ENCODE measurements around the gene GALNT9.

The GALNT9 gene

DNA sequence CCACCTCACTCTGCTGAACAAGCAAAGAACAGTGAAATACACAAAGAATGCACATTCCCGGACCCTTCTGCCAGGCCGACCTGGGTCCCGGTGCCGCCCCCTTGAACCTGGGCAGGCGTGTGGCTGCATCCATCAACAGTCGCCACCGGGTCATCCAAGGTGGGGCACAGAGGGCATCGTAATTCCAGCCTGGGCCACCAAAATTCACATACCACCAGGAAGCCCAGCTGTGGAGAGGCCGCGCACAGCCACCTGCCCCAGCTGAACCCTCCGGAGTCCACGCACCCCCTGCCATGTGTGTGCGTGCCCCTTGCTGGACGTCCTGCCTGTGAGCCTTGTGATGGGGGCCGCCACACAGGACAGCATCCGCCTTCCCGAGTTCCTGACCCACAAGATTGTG, 99.5 kb downstream of the GALNT9 start:
- Histone ChIP-seq H3K4me1 (ENCODE audit: control insufficient read depth in 1 of 2, insufficient read depth in 2 of 2, low read length in 2 of 2) (no peaks in the 10 kb centered on the region), H3K9ac (ENCODE audit: low read depth in 1 of 2, low read length in 2 of 2) (no peak overlapping the region), H3K27ac (ENCODE audit: low read depth, low read length) (no peak overlapping the region), H3K36me3 (ENCODE audit: control insufficient read depth in 1 of 2, insufficient read depth in 2 of 2, low read length in 2 of 2) (no peaks in the 10 kb centered on the region), H3K9me3 (ENCODE audit: control insufficient read depth in 1 of 2, low read length in 2 of 2) (peaks cover 0 to 4% of the 10 kb centered on the region in 2 donors), H3K27me3 (ENCODE audit: control insufficient read depth in 1 of 2, insufficient read depth in 2 of 2, low read length in 2 of 2) (peaks cover 4 to 10% of the 10 kb centered on the region in 2 donors), H3K4me3 (ENCODE audit: low read depth in 1 of 2, low read length in 2 of 2) (no peak overlapping the region)

DNA sequence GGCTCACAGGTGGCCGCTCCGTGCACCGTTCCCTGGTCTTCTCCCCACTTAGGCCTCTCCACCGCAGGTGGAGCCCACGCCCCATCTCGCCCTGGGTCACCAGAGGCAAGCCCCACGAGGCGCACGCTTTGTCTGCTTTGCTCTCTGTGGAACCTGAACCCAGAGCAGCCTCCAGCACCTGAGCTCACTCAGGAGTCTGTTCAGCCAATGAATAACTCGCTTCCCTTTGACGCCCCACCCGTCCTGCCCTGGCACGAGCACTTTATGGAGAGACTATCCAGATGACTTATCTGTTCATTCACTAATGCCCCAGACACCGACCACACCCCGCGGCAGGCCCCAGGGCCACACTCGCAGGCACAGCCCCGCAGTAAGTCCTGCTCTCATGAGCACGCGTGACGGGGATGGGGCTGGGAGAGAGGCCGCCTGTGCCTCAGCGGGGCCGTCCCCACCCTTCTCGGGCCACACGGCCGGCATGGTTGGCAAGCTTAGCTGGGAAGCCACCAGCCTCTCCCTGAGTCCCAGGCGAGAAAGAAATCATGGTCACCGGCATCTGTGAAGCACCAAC, 100.1 kb downstream of the GALNT9 start:
- Histone ChIP-seq H3K36me3 (ENCODE audit: control insufficient read depth in 1 of 2, insufficient read depth in 2 of 2, low read length in 2 of 2) (no peaks in the 10 kb centered on the region), H3K9ac (ENCODE audit: low read depth in 1 of 2, low read length in 2 of 2) (no peak overlapping the region), H3K27ac (ENCODE audit: low read depth, low read length) (no peak overlapping the region), H3K9me3 (ENCODE audit: control insufficient read depth in 1 of 2, low read length in 2 of 2) (peaks cover 0 to 4% of the 10 kb centered on the region in 2 donors), H3K27me3 (ENCODE audit: control insufficient read depth in 1 of 2, insufficient read depth in 2 of 2, low read length in 2 of 2) (peaks cover 4 to 10% of the 10 kb centered on the region in 2 donors), H3K4me1 (ENCODE audit: control insufficient read depth in 1 of 2, insufficient read depth in 2 of 2, low read length in 2 of 2) (no peaks in the 10 kb centered on the region), H3K4me3 (ENCODE audit: low read depth in 1 of 2, low read length in 2 of 2) (no peak overlapping the region)

DNA sequence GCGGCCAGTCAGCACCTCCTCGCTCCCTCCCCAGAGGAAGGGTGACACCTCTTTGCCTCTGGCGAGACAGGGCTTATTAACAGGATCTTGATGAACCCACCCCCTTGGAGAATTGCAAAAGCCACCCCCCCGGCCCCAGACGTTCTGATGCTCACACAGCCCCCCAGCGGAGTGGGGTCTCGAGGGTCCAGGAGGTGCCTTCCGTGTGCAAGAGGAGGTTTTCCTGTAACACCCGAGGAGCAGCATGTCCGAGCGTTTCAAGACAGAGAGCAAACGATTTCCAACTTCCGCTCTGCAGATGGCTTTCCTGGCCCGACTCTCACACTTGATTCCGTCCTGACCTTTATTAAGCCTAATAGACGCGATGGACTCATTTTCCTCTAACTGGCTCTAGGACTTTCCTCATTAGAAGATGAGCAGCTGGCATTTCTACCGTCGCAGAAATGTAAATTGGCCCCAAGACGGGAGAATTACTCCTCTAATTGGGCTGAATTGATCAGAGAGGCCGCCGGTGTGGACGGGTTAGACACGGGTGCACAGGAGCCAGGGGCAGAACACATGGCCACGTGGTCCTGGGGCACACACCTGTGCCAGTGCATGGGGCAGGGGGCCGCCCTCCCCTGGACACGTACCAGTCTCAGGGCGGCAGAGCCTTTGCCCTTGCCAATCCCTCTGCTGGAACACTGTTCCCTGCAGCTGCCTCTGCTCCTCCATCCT, 100.8 kb downstream of the GALNT9 start:
- H3K4me3 ChIP-seq (ENCODE audit: low read depth in 1 of 2, low read length in 2 of 2): no peak overlapping the region
- H3K36me3 ChIP-seq (ENCODE audit: control insufficient read depth in 1 of 2, insufficient read depth in 2 of 2, low read length in 2 of 2): no peaks in the 10 kb centered on the region
- peaks cover 4 to 10% of the 10 kb centered on the region in 2 donors for H3K27me3 ChIP-seq (ENCODE audit: control insufficient read depth in 1 of 2, insufficient read depth in 2 of 2, low read length in 2 of 2)
- H3K9ac ChIP-seq (ENCODE audit: low read depth in 1 of 2, low read length in 2 of 2): no peak overlapping the region
- no peaks in the 10 kb centered on the region for H3K4me1 ChIP-seq (ENCODE audit: control insufficient read depth in 1 of 2, insufficient read depth in 2 of 2, low read length in 2 of 2)
- no peak overlapping the region for H3K27ac ChIP-seq (ENCODE audit: low read depth, low read length)
- peaks cover 0 to 4% of the 10 kb centered on the region in 2 donors for H3K9me3 ChIP-seq (ENCODE audit: control insufficient read depth in 1 of 2, low read length in 2 of 2)

DNA sequence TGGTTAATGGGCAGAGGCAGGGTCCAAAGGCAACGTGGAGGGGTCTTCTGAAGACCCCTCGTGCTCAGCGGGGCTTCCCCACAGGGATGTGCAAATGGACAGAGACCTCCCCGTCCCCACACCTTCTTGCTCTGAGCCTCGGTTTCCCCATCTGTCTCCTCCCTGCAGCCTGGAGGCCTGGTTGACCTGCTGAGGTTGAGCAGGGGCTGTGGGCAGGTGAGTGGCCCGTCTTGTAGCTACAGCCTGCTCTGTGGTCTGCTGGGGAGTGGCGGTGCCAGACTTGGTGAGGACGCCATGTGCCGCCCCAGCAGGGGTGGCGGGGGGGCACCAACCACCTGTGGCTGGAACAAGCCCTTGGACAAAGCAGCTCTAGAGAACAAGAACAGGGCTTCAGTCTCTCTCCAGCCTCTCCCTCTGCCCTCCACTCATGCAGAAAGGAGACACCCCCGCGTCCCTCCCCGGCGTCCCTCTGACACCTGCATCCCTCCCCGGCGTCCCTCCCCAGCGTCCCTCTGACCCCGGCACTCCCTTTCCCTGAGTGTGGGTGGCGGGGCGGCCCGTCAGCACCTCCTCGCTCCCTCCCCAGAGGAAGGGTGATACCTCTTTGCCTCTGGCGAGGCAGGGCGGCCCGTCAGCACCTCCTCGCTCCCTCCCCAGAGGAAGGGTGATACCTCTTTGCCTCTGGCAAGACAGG, 101.5 kb downstream of the GALNT9 start:
- peaks cover 4 to 10% of the 10 kb centered on the region in 2 donors for H3K27me3 ChIP-seq (ENCODE audit: control insufficient read depth in 1 of 2, insufficient read depth in 2 of 2, low read length in 2 of 2)
- peaks cover 0 to 4% of the 10 kb centered on the region in 2 donors for H3K9me3 ChIP-seq (ENCODE audit: control insufficient read depth in 1 of 2, low read length in 2 of 2)
- no peak overlapping the region for H3K4me3 ChIP-seq (ENCODE audit: low read depth in 1 of 2, low read length in 2 of 2)
- H3K9ac ChIP-seq (ENCODE audit: low read depth in 1 of 2, low read length in 2 of 2): no peak overlapping the region
- H3K36me3 ChIP-seq (ENCODE audit: control insufficient read depth in 1 of 2, insufficient read depth in 2 of 2, low read length in 2 of 2): no peaks in the 10 kb centered on the region
- no peak overlapping the region for H3K27ac ChIP-seq (ENCODE audit: low read depth, low read length)
- H3K4me1 ChIP-seq (ENCODE audit: control insufficient read depth in 1 of 2, insufficient read depth in 2 of 2, low read length in 2 of 2): no peaks in the 10 kb centered on the region

DNA sequence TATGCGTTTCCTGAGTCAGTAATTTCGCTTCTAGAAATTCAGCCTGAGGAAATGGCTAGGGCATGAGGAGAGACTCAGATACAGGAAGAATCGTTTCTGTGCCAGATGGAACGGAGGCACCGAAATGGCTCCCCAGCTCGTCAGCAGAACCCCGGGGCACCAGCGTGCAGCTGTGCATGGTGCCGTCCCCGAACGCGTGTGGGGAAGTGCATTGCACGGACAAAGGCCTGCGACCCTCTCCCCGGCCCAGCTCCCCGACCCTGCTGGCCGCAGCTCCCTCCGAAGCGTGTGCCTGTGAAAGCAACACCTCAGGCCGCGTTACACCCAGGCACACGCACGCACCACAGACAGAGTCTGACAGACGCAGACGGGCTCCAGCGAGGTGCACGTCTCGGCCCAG, 102.3 kb downstream of the GALNT9 start:
- no peak overlapping the region for H3K27ac ChIP-seq (ENCODE audit: low read depth, low read length)
- no peaks in the 10 kb centered on the region for H3K36me3 ChIP-seq (ENCODE audit: control insufficient read depth in 1 of 2, insufficient read depth in 2 of 2, low read length in 2 of 2)
- peaks cover 4 to 10% of the 10 kb centered on the region in 2 donors for H3K27me3 ChIP-seq (ENCODE audit: control insufficient read depth in 1 of 2, insufficient read depth in 2 of 2, low read length in 2 of 2)
- H3K4me3 ChIP-seq (ENCODE audit: low read depth in 1 of 2, low read length in 2 of 2): no peak overlapping the region
- H3K4me1 ChIP-seq (ENCODE audit: control insufficient read depth in 1 of 2, insufficient read depth in 2 of 2, low read length in 2 of 2): no peaks in the 10 kb centered on the region
- no peak overlapping the region for H3K9ac ChIP-seq (ENCODE audit: low read depth in 1 of 2, low read length in 2 of 2)
- H3K9me3 ChIP-seq (ENCODE audit: control insufficient read depth in 1 of 2, low read length in 2 of 2): peaks cover 0 to 4% of the 10 kb centered on the region in 2 donors

DNA sequence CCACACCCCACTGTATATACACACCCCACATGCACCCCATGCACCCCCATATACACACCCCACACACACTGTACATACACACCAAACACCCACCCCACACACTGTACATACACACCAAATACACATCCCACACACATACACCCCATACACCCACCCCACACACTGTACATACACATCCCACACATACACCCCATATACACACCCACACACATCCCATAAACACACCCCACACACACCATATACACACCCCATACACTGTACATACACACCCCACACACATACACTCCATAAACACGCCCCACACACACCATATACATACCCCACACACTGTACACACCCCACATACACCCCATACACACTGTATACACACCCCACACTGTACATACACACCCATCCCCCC, 102.8 kb downstream of the GALNT9 start:
- Histone ChIP-seq H3K27me3 (ENCODE audit: control insufficient read depth in 1 of 2, insufficient read depth in 2 of 2, low read length in 2 of 2) (peaks cover 4 to 10% of the 10 kb centered on the region in 2 donors), H3K4me1 (ENCODE audit: control insufficient read depth in 1 of 2, insufficient read depth in 2 of 2, low read length in 2 of 2) (no peaks in the 10 kb centered on the region)

DNA sequence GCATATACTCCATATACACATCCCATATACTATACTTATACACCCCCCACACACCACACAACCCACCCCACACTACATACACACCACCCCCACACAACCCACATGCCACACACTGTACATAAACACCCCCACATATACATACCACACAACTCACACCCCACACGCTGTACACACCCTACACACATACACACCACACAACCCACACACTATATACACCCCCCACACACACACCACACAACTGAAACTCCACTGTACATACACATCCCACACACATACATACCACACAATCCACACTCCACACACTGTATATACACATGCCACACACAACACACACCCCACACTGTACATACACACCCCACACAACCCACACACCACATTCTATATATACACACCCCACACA, 104.2 kb downstream of the GALNT9 start:
- H3K9me3 ChIP-seq (ENCODE audit: control insufficient read depth in 1 of 2, low read length in 2 of 2): peaks cover 0 to 4% of the 10 kb centered on the region in 2 donors
- no peaks in the 10 kb centered on the region for H3K36me3 ChIP-seq (ENCODE audit: control insufficient read depth in 1 of 2, insufficient read depth in 2 of 2, low read length in 2 of 2)
- H3K27ac ChIP-seq (ENCODE audit: low read depth, low read length): no peak overlapping the region
- H3K4me1 ChIP-seq (ENCODE audit: control insufficient read depth in 1 of 2, insufficient read depth in 2 of 2, low read length in 2 of 2): no peaks in the 10 kb centered on the region
- no peak overlapping the region for H3K9ac ChIP-seq (ENCODE audit: low read depth in 1 of 2, low read length in 2 of 2)
- H3K27me3 ChIP-seq (ENCODE audit: control insufficient read depth in 1 of 2, insufficient read depth in 2 of 2, low read length in 2 of 2): peaks cover 4 to 10% of the 10 kb centered on the region in 2 donors
- no peak overlapping the region for H3K4me3 ChIP-seq (ENCODE audit: low read depth in 1 of 2, low read length in 2 of 2)

More for the DNA sequence above, 102.8 kb downstream of the GALNT9 start:
- H3K9me3 ChIP-seq (ENCODE audit: control insufficient read depth in 1 of 2, low read length in 2 of 2): peaks cover 0 to 4% of the 10 kb centered on the region in 2 donors
- H3K36me3 ChIP-seq (ENCODE audit: control insufficient read depth in 1 of 2, insufficient read depth in 2 of 2, low read length in 2 of 2): no peaks in the 10 kb centered on the region
- no peak overlapping the region for H3K9ac ChIP-seq (ENCODE audit: low read depth in 1 of 2, low read length in 2 of 2)
- no peak overlapping the region for H3K4me3 ChIP-seq (ENCODE audit: low read depth in 1 of 2, low read length in 2 of 2)
- no peak overlapping the region for H3K27ac ChIP-seq (ENCODE audit: low read depth, low read length)

DNA sequence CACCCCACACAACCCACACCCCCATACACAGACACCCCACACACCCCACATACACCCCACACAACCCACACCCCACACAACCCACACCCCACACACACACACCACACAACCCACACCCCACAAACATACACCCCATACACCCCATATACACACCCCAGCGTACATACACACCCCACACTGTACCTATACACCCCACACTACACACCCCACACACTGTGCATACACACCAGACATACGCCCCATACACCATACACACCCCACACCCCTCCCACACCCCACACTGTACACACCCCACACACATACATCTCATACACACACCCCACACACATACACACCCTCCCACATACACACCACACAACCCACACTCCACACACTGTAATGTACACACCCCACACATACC, 104.9 kb downstream of the GALNT9 start:
- H3K27me3 ChIP-seq (ENCODE audit: control insufficient read depth in 1 of 2, insufficient read depth in 2 of 2, low read length in 2 of 2): peaks cover 4 to 10% of the 10 kb centered on the region in 2 donors
- H3K4me3 ChIP-seq (ENCODE audit: low read depth in 1 of 2, low read length in 2 of 2): no peak overlapping the region
- H3K9ac ChIP-seq (ENCODE audit: low read depth in 1 of 2, low read length in 2 of 2): no peak overlapping the region
- peaks cover 0 to 4% of the 10 kb centered on the region in 2 donors for H3K9me3 ChIP-seq (ENCODE audit: control insufficient read depth in 1 of 2, low read length in 2 of 2)
- H3K36me3 ChIP-seq (ENCODE audit: control insufficient read depth in 1 of 2, insufficient read depth in 2 of 2, low read length in 2 of 2): no peaks in the 10 kb centered on the region
- H3K4me1 ChIP-seq (ENCODE audit: control insufficient read depth in 1 of 2, insufficient read depth in 2 of 2, low read length in 2 of 2): no peaks in the 10 kb centered on the region
- H3K27ac ChIP-seq (ENCODE audit: low read depth, low read length): no peak overlapping the region

DNA sequence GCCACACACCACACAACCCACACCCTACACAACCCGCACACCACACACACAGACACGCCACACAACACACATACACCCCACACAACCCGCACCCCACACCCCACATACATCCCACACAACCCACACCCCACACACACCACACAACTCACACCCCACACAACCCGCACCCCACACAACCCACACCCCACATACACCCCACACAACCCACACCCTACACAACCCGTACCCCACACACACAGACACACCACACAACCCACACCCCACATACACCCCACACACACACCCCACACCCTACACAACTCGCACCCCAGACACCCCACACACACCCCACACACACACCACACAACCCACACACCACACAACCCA, 106.6 kb downstream of the GALNT9 start:
- no peak overlapping the region for H3K4me3 ChIP-seq (ENCODE audit: low read depth in 1 of 2, low read length in 2 of 2)
- H3K9ac ChIP-seq (ENCODE audit: low read depth in 1 of 2, low read length in 2 of 2): no peak overlapping the region
- H3K27ac ChIP-seq (ENCODE audit: low read depth, low read length): no peak overlapping the region
- no peaks in the 10 kb centered on the region for H3K36me3 ChIP-seq (ENCODE audit: control insufficient read depth in 1 of 2, insufficient read depth in 2 of 2, low read length in 2 of 2)
- H3K4me1 ChIP-seq (ENCODE audit: control insufficient read depth in 1 of 2, insufficient read depth in 2 of 2, low read length in 2 of 2): no peaks in the 10 kb centered on the region
- H3K9me3 ChIP-seq (ENCODE audit: control insufficient read depth in 1 of 2, low read length in 2 of 2): peaks cover 0 to 4% of the 10 kb centered on the region in 2 donors
- H3K27me3 ChIP-seq (ENCODE audit: control insufficient read depth in 1 of 2, insufficient read depth in 2 of 2, low read length in 2 of 2): peaks cover 3 to 14% of the 10 kb centered on the region in 2 donors

DNA sequence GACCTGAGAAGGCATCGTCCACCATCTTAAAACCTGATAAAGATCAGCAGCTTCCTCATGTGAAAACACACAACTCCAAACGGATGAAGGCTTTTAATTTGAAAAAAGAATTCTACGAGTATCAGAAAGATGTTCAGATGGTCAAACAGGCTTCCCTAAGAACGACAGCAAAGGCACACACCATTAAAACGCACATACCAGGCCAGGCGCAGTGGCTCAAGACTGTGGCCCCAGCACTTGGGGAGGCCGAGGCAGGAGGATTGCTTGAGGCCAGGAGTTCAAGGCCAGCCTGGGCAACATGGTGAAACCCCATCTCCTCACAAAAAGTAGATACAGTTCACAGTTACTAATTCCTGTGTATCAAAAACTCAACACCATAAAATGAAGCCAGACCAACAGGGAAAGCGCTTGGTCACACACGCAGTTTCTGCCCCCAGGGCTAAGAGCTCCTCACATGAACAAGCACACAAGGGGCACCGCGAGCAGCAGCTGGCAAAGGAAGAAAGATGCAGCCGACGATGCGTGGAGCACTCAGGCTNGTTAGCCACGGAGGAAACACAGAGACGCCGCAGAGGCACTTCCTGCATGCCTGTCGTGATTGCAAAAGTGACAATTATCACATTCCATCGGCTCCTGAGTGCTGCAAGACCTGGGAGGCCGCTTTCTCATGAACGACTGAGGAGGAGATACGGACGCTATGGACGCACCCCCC, 107.1 kb downstream of the GALNT9 start:
- Histone ChIP-seq H3K27me3 (ENCODE audit: control insufficient read depth in 1 of 2, insufficient read depth in 2 of 2, low read length in 2 of 2) (peaks cover 0 to 12% of the 10 kb centered on the region in 2 donors), H3K9ac (ENCODE audit: low read depth in 1 of 2, low read length in 2 of 2) (no peak overlapping the region), H3K9me3 (ENCODE audit: control insufficient read depth in 1 of 2, low read length in 2 of 2) (peaks cover 0 to 4% of the 10 kb centered on the region in 2 donors), H3K4me1 (ENCODE audit: control insufficient read depth in 1 of 2, insufficient read depth in 2 of 2, low read length in 2 of 2) (no peaks in the 10 kb centered on the region), H3K4me3 (ENCODE audit: low read depth in 1 of 2, low read length in 2 of 2) (no peak overlapping the region), H3K36me3 (ENCODE audit: control insufficient read depth in 1 of 2, insufficient read depth in 2 of 2, low read length in 2 of 2) (no peaks in the 10 kb centered on the region), H3K27ac (ENCODE audit: low read depth, low read length) (no peak overlapping the region)

Data from duodenal mucosa (tissue), 2 donors.